ENCODE results near the gene STRIP1. TPM values are rescaled to one million over a fixed set of nuclear protein-coding genes. Genes with fewer than 3 reads are reported as not detected.
"Not testable (repeated sequence)": the region's sequence is repeated elsewhere in the genome, so short reads cannot be mapped to it uniquely, and the experiment has no call there.

STRIP1 gene
- polyA plus RNA-seq, 3 donors, result 40.4 to 48.3 (median 44.0) TPM

DNA sequence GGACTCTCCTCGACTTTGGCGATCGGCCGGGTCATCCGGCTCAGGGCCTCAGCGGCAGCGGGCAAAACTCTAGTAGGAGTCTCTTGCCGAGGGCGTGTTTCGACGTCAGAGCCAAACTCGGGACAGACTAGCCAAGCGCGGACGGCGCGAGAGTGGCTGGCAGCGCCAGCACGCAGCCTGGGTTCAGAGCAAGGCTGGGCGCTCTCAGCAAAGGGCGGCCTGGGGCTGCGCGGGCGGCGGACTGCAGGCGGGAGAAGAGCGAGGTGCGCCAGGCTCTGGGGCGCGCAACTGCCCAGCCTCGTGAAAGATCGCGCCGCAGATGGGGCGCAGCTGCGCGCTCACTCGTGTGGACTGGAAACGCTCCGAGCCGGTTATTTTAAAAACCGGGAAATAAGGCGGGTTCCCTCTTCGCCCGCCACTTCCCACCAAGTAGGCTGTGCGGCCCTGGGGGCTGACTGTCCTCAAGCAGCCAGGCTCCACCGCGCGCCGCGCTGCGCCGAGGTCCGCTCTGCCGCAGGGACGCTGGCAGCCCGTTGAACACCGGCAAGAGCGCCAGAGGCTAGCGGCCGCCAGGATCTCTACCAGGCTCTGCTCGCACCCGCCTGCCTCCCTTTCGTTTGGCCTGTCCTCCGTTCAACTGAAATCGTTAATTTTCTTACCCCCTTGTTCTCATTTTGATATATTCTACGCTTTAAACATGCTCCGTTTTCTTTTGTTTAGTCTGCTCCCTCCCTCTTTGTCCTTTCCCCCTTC is 33.6 kb downstream of the STRIP1 start:
- DNase-seq (ENCODE audit: low read depth in 3 of 3, low spot score in 2 of 3), result no peak

GRCh38 chr1:110068646-110069403 is 34.4 kb downstream of the STRIP1 start:
- no peak for DNase-seq (ENCODE audit: low read depth in 3 of 3, low spot score in 2 of 3)

DNA sequence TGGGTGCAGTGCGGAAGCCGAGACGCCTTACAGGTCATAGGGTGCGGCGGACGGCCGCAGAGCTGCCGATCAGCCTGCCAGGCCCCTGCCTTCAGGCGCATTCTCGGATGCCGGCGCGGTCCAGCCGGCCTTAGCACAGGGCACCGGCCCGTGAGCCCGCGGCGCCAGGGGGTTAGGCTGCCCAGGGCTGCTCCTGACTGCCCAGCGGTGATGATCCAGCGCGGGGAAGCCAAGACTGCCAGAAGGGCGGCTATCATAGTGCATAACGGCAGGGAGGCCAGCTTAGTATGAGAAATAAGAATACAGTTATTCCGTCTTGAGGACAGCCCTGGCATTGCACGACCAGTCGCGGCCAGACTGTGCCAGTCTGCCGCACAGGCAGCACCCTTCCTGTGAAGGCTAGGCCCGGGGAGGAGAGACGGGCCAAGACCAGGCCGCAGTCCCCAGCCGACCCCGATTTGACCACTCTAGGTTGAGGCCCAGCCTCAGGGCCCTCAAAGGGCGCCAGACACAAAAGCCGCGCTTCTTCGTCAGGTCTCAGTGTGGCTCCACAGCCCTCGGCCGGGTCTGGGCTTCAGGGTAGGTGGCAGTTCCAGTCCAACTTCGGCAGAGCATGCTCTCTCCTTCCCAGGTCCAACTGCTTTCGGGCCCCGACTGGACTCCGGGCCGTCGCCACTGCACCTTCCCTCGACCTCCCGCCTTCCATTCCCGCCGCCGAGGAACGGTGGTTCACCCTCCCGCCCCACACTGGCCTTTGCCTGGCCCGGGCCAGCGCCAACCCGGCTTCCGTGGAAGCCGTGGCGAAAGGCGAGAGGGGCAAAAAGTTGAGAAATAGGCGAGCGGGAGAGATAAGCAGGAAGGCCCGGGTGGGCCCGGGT is 35.2 kb downstream of the STRIP1 start:
- DNase-seq (ENCODE audit: low read depth in 3 of 3, low spot score in 2 of 3), result no peak

DNA sequence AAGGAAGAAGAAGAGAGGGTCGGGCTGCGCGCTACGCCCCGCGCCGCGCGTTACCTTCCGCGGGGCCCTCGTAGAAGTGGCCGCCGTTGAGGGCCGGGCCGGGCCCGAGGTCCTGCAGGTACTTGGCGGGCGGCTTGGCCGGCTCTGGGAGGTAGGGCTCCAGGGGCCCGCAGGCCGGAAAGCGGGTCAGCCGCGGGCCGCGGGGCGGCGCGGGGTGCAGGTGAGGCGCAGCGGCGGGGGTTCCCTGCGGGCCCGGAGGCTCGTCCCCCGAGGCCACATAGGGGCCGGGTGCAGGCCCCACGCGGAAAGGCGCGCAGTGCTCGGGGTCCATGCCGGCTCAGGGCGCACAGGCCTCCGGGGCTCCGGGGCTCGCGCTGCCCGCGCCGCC is 35.9 kb downstream of the STRIP1 start:
- no peak for DNase-seq (ENCODE audit: low read depth in 3 of 3, low spot score in 2 of 3)

GRCh38 chr1:110070671-110071242 is 36.3 kb downstream of the STRIP1 start, which contains the start of gene ALX3:
ALX3 (minus strand) TSS chr1:110070672; CDS start chr1:110070612, 60 bp downstream.
- DNase-seq (ENCODE audit: low read depth in 3 of 3, low spot score in 2 of 3), result no peak

- DNase-seq (ENCODE audit: low read depth in 3 of 3, low spot score in 2 of 3), result no peak
These were observed 39.7 kb downstream of the STRIP1 start for GRCh38 chr1:110074166-110074565.

- DNase-seq (ENCODE audit: low read depth in 3 of 3, low spot score in 2 of 3), result no peak
These were observed 42.5 kb downstream of the STRIP1 start for GRCh38 chr1:110076789-110077500.

DNA sequence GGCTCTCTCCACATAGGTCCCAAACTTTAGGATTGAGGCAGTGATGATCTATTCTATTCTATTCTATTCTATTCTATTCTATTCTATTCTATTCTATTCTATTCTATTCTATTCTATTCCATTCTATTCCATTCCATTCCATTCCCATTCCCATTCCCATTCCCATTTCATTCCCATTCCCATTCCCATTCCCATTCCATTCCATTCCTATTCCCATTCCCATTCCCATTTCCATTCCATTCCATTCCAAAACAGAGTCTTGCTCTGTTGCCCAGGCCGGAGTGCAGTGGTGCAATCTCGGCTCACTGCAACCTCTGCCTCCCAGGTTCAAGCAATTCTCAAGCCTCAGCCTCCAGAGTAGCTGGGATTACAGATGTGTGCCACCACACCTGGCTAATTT is 45.6 kb downstream of the STRIP1 start:
- DNase-seq (ENCODE audit: low read depth in 3 of 3, low spot score in 2 of 3), result not testable (repeated sequence)

DNA sequence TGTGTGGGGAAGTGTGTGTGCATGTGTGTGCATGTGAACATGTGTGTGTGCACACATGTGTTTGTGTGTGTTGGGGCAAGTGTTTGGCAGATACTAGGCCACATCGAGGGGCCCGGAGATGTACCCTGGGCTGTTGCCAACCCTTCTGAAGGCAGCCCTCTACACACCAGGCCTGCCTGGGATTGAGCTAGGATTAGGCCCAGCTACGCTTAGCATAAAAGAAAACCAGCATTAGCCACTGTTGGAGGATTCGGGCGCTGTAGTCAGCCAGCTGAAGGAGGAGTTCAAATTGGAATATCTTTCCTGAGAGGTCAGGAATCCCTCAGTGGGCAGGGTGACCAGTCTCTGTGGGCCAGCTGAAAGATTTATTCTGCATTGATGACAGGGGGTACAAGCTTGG is 46.6 kb downstream of the STRIP1 start:
- DNase-seq (ENCODE audit: low read depth in 3 of 3, low spot score in 2 of 3), result no peak

GRCh38 chr1:110082477-110082876 is 48.1 kb downstream of the STRIP1 start:
- DNase-seq (ENCODE audit: low read depth in 3 of 3, low spot score in 2 of 3), result no peak

- no peak for DNase-seq (ENCODE audit: low read depth in 3 of 3, low spot score in 2 of 3)
These were observed 48.8 kb downstream of the STRIP1 start for GRCh38 chr1:110083061-110083865.

GRCh38 chr1:110083866-110084226 is 49.4 kb downstream of the STRIP1 start:
- no peak for DNase-seq (ENCODE audit: low read depth in 3 of 3, low spot score in 2 of 3)

DNA sequence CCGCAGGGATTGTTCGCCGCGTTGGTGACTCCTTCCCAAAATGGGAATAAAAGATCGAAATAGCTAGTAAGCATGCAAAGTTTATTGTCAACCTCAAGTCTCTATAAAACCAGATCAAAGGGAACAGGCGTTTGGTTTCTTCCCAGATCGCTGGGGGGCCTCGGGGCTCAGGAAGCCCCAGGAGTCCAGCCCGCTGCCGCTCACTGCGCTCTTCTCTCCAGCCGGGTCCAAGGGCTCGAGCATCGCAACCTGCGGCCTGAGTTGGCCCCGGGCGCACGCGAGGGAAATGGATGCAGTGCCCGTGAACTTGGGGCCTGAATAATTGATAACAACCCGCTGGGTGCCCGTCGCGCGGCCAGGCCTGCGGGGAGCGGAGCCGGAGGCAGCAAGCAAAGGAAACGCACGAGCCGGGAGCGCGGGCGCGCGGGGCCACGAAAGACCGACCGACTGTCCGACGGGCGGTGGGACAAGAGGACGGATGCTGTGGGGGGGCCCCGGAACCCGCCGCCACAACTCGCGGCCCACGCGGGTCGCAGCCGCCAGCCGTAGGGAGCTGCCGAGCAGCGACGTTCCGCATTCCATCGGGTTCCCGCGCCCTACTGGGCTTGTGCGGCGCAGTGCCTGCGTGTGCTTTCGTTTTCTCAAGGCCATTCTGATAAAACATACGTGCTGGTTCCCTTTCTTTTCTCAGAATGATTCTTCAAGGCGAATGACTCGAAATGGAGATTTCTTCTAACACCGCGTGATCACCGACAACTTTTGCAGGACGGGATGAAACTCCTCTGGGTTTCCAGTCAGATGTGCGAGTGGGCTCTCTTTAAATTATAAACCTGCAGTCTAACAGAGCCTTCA is 50.0 kb downstream of the STRIP1 start:
- DNase-seq (ENCODE audit: low read depth in 3 of 3, low spot score in 2 of 3), result no peak

GRCh38 chr1:110085671-110086070 is 51.2 kb downstream of the STRIP1 start:
- no peak for DNase-seq (ENCODE audit: low read depth in 3 of 3, low spot score in 2 of 3)

- DNase-seq (ENCODE audit: low read depth in 3 of 3, low spot score in 2 of 3), result no peak
These were observed 52.5 kb downstream of the STRIP1 start for GRCh38 chr1:110086961-110087360.

GRCh38 chr1:110087812-110088738 is 53.7 kb downstream of the STRIP1 start:
- no peak for DNase-seq (ENCODE audit: low read depth in 3 of 3, low spot score in 2 of 3)

DNA sequence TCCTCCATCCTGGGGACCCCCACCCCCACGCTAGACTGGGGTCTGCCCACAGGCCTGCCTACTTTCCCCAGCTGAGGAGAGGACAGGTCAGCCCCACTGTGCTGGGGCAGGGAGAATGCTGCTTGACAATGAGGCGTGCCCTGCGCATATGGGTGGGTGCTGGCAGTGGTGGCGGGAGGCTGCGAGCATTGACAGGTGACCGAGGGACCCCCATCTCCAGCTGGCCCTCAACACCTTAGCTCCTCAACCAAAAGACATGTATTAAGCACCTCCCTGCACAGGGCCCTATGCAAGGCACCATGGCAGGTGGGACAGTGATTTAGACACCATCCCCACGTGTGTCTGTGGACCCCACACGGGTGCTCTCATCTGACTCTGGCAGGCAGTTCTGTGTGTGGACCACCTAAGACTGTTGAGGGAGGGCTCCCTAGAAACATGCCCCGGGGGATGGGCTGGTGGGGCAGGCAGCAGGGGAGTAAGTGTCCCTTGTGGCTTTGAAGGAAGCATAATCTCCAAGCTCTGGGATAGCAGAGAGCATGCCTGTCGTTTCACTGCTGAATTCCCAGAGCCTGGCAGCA is 54.4 kb downstream of the STRIP1 start:
- DNase-seq (ENCODE audit: low read depth in 3 of 3, low spot score in 2 of 3), result no peak

Measured in right renal cortex interstitium (tissue), 3 donors.